PC-9 (cell line): ENCODE results near the gene DNAJB8. TPM values are rescaled to one million over a fixed set of nuclear protein-coding genes. Genes with fewer than 3 reads are reported as not detected.

ENCODE experiments used
- BruUV-seq: library from RNA; stranded (reverse); fragments of 400-500 nt; replicated peaks from 2 replicates; lab custom pipeline; 2021; lab: Mats Ljungman, UMichigan
- CTCF ChIA-PET: fragments of 300-600 bp; sonication (Branson Sonifier 250); formaldehyde crosslinking; loops from one replicate; lab custom pipeline; 2022; ENCODE audit warnings: antibody characterized with exemption; lab: Charles Lee
- POLR2A ChIA-PET: fragments of 300-600 bp; sonication (Branson Sonifier 250); formaldehyde crosslinking; loops from one replicate; lab custom pipeline; 2022; ENCODE audit warnings: antibody characterized with exemption; ENCODE audit not compliant: unreplicated experiment; lab: Charles Lee
- DNase-seq, 2 experiments: peaks; one replicate each; pipeline versions ENCODE4 v3.0.0 to v3.0.0-alpha.2; 2015 to 2022; ENCODE audit warnings: mixed read lengths in 1 of 2
- H2AFZ ChIP-seq: fragments of 200-600 bp; sonication (generic); 2 replicates; pipeline ENCODE4 v1.8.1; 2017; ENCODE audit warnings: antibody characterized with exemption
- H3F3A ChIP-seq: fragments of 200-600 bp; sonication (generic); 2 replicates; pipeline ENCODE4 v1.8.1; 2017; ENCODE audit warnings: antibody characterized with exemption, mild to moderate bottlenecking, low read depth; ENCODE audit not compliant: insufficient read depth
- H3K27ac ChIP-seq: fragments of 200-600 bp; sonication (generic); 2 replicates; pipeline ENCODE4 v1.6.1; 2016; ENCODE audit warnings: mixed run types
- H3K27me3 ChIP-seq: fragments of 200-600 bp; sonication (generic); 2 replicates; pipeline ENCODE4 v1.6.1; 2016; ENCODE audit warnings: low read depth, mixed run types; ENCODE audit not compliant: insufficient read depth
- H3K36me3 ChIP-seq: fragments of 200-600 bp; sonication (generic); 2 replicates; pipeline ENCODE4 v1.6.1; 2016; ENCODE audit warnings: low read depth, mixed run types
- H3K4me1 ChIP-seq: fragments of 200-600 bp; sonication (generic); replicated peaks from 2 replicates; pipeline ENCODE4 v1.6.1; 2016; ENCODE audit warnings: mixed run types; ENCODE audit not compliant: insufficient read depth
- H3K4me2 ChIP-seq: fragments of 200-600 bp; sonication (generic); 2 replicates; pipeline ENCODE4 v1.6.1; 2017; ENCODE audit warnings: mixed run types
- H3K4me3 ChIP-seq: fragments of 200-600 bp; sonication (generic); 2 replicates; pipeline ENCODE4 v1.6.1; 2016; ENCODE audit warnings: mixed run types
- H3K79me2 ChIP-seq: fragments of 200-600 bp; sonication (generic); 2 replicates; pipeline ENCODE4 v1.6.1; 2017; ENCODE audit warnings: low read depth, mixed run types
- H3K9me2 ChIP-seq: fragments of 200-600 bp; sonication (generic); 2 replicates; pipeline ENCODE4 v1.8.1; 2017; ENCODE audit warnings: mild to moderate bottlenecking; ENCODE audit not compliant: insufficient read depth
- H3K9me3 ChIP-seq: fragments of 200-600 bp; sonication (generic); 2 replicates; pipeline ENCODE4 v1.8.1; 2016; ENCODE audit warnings: low read depth; ENCODE audit not compliant: insufficient read depth
- H4K20me1 ChIP-seq: fragments of 200-600 bp; sonication (generic); 2 replicates; pipeline ENCODE4 v1.8.1; 2017; ENCODE audit not compliant: insufficient read depth
- EZH2 ChIP-seq: fragments of 200-600 bp; sonication (generic); IDR thresholded peaks from 2 replicates; pipeline ENCODE4 v1.8.0; 2017; ENCODE audit warnings: antibody characterized with exemption, low read depth
- intact Hi-C: fragments of 100-400 bp; cut with micrococcal nuclease; formaldehyde crosslinking; loops from one replicate; pipeline ENCODE4 v1.10.0; 2022; ENCODE audit not compliant: unreplicated experiment
- total RNA-seq: library from RNA; stranded (reverse); gene quantifications from 2 replicates; pipeline ENCODE4 v1.2.3, GENCODE V29; 2021
- TF ChIP-seq, protein P1 (sequence below): fragments of 200-600 bp; sonication (generic); conservative IDR thresholded peaks from 2 replicates; pipeline ENCODE4 v1.6.1; 2017; ENCODE audit warnings: mixed run types, antibody characterized with exemption, mild to moderate bottlenecking, moderate library complexity

Gene DNAJB8
- total RNA-seq, 1 experiment from 2014 or later: not detected

DNA sequence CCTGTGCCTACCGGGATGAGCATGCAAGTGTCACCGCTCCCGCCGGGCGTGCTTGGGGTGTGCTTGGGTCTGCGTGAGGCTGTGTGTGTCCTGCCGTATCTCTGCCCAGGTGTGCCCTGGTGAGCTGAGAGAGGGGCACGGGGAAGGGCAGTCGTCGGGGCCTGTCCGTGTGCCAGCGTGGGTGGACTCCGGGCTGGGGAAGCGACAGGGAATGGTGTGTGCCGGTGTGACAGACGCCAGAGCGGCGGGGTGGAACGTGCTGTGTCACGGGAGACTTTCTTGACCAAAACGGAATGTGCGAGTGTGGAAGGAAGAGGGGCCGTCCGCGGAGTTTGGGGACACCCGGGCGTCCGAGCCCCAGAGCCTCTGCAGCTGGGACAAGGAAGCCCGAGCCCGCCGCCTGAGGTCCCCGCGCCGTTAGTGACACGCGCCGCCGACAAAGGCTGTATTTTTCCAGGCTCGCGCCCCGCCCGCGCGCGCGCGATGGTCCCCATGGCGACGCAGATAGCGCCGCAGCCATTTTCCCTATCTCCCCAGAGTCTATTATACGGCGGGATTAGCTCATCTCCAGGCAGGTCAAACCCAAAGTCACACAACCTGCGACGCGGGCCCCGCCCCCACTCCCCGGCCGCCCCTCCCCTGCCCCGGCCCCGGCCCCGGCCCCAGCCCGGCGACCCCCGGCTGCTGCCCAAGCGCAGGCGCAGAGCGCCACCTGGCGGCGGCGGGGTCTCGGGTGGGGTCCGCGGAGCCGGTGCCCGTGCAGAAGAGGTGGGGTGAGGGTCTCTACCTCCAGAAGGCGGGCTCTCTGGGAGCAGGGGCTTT lies 30.8 kb upstream of the DNAJB8 start:
- Histone ChIP-seq H3K27ac (no peak overlapping the region), H4K20me1 (no peaks in the 10 kb centered on the region; the same call in 1 of the 2 replicates), H3K4me3 (no peak overlapping the region), H3K27me3 (no peaks in the 10 kb centered on the region), H3K79me2 (no peaks in the 10 kb centered on the region), H3K9me3 (no peaks in the 10 kb centered on the region), H3K4me1 (no peaks in the 10 kb centered on the region), H2AFZ (no peak overlapping the region), H3K9me2 (no peaks in the 10 kb centered on the region), H3K36me3 (0 out of 2 replicates have a peak, but pooled peaks cover 3% of the 10 kb centered on the region), H3F3A (no peaks in the 10 kb centered on the region; the same call in 1 of the 2 replicates), H3K4me2 (no peak overlapping the region)
- TF ChIP-seq, protein P1, sequence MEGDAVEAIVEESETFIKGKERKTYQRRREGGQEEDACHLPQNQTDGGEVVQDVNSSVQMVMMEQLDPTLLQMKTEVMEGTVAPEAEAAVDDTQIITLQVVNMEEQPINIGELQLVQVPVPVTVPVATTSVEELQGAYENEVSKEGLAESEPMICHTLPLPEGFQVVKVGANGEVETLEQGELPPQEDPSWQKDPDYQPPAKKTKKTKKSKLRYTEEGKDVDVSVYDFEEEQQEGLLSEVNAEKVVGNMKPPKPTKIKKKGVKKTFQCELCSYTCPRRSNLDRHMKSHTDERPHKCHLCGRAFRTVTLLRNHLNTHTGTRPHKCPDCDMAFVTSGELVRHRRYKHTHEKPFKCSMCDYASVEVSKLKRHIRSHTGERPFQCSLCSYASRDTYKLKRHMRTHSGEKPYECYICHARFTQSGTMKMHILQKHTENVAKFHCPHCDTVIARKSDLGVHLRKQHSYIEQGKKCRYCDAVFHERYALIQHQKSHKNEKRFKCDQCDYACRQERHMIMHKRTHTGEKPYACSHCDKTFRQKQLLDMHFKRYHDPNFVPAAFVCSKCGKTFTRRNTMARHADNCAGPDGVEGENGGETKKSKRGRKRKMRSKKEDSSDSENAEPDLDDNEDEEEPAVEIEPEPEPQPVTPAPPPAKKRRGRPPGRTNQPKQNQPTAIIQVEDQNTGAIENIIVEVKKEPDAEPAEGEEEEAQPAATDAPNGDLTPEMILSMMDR: peak; percentile 52; the same call in 1 of the 2 replicates
- TF ChIP-seq EZH2: no peak
- ChIA-PET POLR2A (no interaction called here), CTCF (interaction anchor here (0.6 to 0.8 kb wide), 3 partner anchors 20 to 273 kb away, joined by 4 to 9 read pairs (median 6); no protein-coding TSS in a partner anchor)
- no TSS peak for BruUV-seq
- intact Hi-C loops: loop anchor here (1.0 kb wide), 1 partner anchor 402 kb away; no protein-coding TSS in a partner anchor
- DNase-seq: peak in 1 of 2 experiments; percentile 59

DNA sequence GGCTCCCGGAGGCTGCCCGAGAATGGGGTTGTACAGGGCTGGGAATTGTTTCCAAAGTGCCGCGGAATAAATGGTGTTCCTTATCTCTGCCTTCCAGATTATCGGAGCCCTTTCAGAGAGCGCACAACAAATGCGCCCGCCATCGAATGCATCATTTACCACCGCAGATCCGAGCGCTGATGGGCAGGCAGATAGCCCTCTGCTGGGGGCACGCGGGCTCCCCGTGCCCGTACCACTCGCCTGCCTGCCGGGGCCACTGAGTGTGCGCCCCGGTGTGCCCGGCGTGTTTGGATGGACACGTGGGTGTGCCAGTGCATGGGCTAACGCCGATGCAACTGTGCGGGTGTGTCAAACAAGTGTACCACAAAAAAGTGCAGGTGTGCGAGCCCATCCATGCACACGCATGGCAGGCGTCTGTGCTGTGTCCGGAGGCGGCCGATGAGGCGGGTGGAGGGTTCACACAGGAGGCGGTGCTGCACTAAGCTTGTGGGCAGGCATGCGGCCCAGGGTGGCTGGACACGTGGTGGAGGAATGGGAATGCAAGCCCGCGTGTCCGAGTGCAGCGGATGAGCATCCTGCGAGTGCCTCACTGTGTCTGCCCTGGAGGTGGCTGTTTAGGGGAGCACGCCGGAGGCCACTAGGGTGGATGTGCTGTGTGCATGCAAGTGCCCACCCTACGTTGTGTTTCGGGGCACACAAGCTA lies 30.1 kb upstream of the DNAJB8 start:
- no peak overlapping the region for H3K27ac ChIP-seq
- CTCF ChIA-PET: no interaction called here
- H4K20me1 ChIP-seq: no peaks in the 10 kb centered on the region; the same call in 1 of the 2 replicates
- no peak overlapping the region for H3K4me2 ChIP-seq
- POLR2A ChIA-PET: no interaction called here
- no peak for DNase-seq
- H2AFZ ChIP-seq: no peak overlapping the region
- no peak overlapping the region for H3K4me3 ChIP-seq
- H3K36me3 ChIP-seq: 0 out of 2 replicates have a peak, but pooled peaks cover 3% of the 10 kb centered on the region
- intact Hi-C loops: no loop called here
- no peaks in the 10 kb centered on the region for H3K9me3 ChIP-seq
- no peaks in the 10 kb centered on the region for H3K9me2 ChIP-seq
- no TSS peak for BruUV-seq
- H3K79me2 ChIP-seq: no peaks in the 10 kb centered on the region; the same call in 1 of the 2 replicates
- H3F3A ChIP-seq: no peaks in the 10 kb centered on the region; the same call in 1 of the 2 replicates
- no peaks in the 10 kb centered on the region for H3K27me3 ChIP-seq
- no peak for TF ChIP-seq EZH2
- TF ChIP-seq, protein P1: no peak
- H3K4me1 ChIP-seq: no peaks in the 10 kb centered on the region

DNA sequence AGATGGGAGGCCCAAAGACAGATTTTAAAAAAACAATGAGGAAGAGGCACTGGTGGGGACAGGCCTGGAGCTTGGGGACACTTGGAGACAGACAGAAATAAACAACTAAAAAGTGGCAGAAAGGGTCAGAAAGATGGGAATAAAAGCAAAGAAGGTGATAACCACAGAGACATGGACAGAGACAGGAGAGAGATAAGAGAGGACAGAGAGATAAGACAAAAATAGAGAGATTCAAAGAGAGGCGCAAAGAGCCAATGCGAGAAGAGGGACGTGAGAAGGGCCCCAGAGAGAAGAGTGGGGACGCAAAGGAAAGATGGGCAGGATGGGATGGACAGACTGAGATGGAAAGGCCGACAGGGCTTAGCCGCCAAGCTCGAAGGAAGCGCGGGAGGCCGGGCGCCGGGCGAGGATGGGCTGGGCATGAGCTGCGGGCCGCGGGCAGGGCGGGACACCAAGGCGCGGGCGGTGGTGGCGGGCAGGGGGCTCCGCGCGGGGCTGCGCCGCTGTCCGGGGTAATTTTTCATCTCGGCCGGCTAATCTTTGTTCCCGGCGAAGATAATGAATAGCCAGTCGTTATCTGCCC lies 29.4 kb upstream of the DNAJB8 start:
- H2AFZ ChIP-seq: no peak overlapping the region
- ChIA-PET CTCF (no interaction called here), POLR2A (no interaction called here)
- intact Hi-C loops: no loop called here
- H3K4me3 ChIP-seq: no peak overlapping the region
- no peak for DNase-seq
- no TSS peak for BruUV-seq
- no peak overlapping the region for H3K4me2 ChIP-seq
- no peaks in the 10 kb centered on the region for H3K9me2 ChIP-seq
- H3K36me3 ChIP-seq: 0 out of 2 replicates have a peak, but pooled peaks cover 3% of the 10 kb centered on the region
- no peak for TF ChIP-seq EZH2
- TF ChIP-seq, protein P1: no peak
- no peaks in the 10 kb centered on the region for H3K27me3 ChIP-seq
- H4K20me1 ChIP-seq: no peaks in the 10 kb centered on the region; the same call in 1 of the 2 replicates
- no peak overlapping the region for H3K27ac ChIP-seq
- H3K79me2 ChIP-seq: no peaks in the 10 kb centered on the region; the same call in 1 of the 2 replicates
- H3K4me1 ChIP-seq: no peaks in the 10 kb centered on the region
- no peaks in the 10 kb centered on the region for H3K9me3 ChIP-seq
- H3F3A ChIP-seq: no peaks in the 10 kb centered on the region; the same call in 1 of the 2 replicates
